Measurements from ENCODE around the gene ZBTB14.
A peak's percentile ranks its signal among the peaks of the same experiment; 100 is the strongest.

Gene ZBTB14, protein sequence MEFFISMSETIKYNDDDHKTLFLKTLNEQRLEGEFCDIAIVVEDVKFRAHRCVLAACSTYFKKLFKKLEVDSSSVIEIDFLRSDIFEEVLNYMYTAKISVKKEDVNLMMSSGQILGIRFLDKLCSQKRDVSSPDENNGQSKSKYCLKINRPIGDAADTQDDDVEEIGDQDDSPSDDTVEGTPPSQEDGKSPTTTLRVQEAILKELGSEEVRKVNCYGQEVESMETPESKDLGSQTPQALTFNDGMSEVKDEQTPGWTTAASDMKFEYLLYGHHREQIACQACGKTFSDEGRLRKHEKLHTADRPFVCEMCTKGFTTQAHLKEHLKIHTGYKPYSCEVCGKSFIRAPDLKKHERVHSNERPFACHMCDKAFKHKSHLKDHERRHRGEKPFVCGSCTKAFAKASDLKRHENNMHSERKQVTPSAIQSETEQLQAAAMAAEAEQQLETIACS

GRCh38 chr18:5295231-5295920 is at the start of gene ZBTB14:
Gene ZBTB14 (minus strand): TSS chr18:5295726. CDS start chr18:5293246, 2,480 bp downstream.
- peak; percentile 43 to 52 for DNase-seq

GRCh38 chr18:5339202-5339834 is 43.8 kb upstream of the ZBTB14 start:
- DNase-seq, result no peak

DNA sequence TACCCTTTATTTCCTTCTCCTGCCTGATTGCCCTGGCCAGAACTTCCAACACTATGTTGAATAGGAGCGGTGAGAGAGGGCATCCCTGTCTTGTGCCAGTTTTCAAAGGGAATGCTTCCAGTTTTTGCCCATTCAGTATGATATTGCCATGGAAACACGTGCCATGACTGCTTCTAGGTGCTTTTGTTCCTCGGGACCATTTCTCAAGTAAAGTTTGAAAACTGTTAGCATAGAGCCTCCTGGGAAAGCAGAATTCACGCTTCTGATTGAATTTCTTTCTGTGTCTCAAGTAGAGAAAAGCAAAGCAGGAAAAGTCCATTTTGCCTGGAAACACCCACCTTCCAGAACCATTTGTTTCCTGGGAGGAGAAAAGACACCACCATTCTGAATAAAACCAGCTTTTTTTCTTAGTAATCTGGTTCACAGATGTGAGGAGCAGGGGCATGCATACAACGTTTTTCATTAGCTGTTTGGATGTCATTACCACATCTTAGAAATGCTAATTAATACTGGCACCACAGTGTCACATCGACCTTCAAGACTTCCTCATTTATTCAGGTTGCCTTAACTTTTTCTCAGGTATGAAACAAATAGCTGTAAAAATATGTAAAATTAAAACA is 39.0 kb upstream of the ZBTB14 start:
- DNase-seq, result no peak

DNA sequence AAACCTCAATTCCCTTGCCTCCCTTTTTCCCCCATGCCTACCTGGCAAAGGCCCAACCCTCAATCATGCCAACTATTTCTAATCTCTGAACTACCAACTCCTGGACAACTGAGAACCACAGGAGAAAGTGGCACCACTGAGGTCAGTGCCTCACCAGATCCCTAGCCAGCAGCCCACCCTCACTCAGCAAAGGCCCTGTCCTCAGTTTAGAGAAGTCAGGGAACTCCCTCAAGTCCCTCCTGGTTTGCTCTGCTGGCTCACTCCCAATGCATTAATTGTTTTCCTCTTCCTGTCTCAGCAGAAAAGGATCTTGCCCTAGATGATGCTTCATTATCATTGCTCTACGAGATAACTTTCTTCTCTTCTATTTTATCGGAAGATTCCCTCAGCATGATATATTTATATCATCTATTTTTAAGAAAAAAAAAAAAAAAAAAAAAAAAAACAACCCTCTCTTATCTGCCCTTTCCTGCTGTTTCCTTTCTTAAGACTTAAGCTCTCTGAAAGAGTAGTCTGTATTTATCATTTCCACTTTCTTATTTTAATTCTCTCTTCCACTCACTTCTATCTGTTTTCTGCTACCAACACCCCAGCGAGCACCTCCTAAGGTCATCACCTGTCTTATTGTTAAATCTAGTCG is 22.7 kb upstream of the ZBTB14 start:
- DNase-seq, result no peak

- DNase-seq, result no peak
Observed at GRCh38 chr18:5317186-5317585, 21.7 kb upstream of the ZBTB14 start.

- DNase-seq, result no peak
Observed at GRCh38 chr18:5315838-5316237, 20.3 kb upstream of the ZBTB14 start.

DNA sequence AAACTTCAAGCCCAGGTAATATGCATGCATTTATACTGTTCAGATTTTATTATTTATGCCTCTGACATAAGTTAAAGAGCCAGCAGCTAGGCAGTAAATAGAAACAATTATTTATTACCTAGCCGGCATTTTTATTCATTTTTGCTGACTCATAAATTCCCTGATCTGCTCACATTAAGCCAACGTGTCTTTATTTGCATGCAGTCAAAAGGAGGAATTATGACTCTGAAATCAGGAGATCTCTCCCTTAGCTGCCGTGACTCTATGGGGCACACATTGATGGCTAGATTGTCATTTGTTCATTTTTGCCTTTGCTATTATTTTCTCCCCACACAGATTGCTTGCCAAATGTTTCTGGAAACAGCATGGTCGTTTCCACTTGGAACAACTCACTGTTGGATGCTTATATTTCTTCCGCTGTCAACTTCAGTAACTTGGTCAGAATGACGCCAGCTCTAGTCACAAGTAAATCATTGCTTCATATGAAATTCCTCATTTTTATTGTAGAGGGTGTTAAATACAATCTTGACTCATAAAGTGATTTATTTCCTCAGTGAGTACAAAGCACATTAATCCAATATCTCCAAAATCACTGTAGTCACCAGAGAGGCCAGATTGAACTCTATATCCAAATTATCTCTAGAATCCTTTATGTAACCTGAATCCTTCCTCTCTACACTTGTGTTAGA is 15.9 kb upstream of the ZBTB14 start:
- DNase-seq, result no peak

DNA sequence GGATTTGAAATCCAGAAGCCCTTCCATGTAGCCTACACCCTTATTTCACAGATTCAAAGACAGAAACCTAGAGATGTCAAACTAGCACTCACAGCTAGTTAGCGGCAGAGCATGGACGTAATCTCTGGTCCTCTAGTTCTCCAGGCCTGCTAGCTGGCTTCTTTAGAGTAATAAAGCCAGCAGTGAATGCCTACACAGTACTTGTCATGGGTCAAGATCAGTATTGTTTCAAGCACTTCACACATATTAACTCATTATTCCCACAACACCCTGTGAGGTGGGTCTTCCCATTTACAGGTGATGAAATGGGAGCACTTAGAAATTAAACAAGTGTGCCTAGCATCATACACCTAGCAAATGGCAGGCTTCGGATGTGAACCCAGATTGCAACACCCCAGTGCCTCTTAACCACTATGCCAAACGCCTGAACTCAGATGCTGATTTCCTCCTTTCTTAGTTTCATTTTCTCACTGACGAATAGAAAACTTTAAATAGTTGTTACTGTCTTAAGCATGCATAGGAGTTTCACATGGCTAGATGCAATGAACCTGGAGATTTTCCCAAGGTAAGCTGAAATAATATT is 14.5 kb upstream of the ZBTB14 start:
- peak in 1 of 2 experiments; percentile 13 for DNase-seq

DNA sequence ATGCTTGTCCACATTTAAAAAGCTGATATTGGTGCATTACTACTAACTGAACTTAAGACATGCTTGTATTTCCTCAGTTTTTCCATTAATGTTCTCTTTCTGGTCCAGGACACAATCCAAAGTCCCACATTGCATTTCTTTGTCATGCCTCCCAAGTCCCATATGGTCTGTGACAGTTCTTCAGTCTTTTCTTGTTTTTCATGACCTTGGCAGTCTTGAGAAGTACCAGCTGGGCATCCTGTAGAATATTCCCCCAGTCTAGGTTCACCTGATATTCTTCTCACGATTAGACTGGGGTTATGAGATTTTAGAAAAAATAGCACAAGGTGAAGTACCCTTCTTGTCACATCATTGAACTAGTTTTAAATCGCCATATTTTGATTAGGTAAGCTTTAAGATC is 10.3 kb upstream of the ZBTB14 start:
- DNase-seq, result no peak

DNA sequence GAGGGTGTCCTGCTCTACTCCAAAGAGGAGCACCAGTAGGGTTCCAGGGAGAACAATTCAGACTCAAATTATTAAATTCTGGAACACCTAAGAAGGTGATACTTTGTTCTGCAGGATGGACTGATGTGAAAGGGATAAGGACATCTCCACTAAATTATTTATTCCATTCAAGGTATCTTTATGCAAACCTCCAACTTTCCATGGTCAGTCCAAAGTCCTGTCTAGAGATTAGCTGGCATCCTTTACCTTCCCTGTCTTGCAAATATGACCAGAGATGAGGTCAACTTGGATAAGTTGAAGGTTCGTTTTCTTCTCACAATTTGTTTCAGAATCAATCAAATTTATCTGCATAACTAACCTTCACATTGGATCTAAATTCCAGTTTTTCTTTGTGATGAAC is 8.7 kb upstream of the ZBTB14 start:
- DNase-seq, result no peak

DNA sequence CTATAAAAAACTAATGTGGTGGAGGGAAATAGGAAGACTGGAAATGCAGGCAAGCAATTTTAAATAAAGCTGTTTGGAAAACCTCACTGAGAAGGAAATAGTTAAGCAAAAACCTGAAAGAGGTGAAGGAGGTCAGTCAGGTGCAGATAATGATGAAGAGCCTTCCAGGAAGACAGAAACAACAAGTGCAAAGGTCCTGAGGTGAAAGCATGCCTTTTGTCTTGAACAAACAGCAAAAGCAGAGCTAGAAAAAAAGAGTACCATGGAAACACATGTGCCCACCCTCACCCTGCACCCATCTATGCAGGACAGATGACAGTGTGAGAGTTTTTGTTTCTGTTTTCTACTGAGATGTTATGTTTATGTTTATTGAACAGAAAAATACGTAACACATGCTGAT is 8.1 kb upstream of the ZBTB14 start:
- no peak for DNase-seq

DNA sequence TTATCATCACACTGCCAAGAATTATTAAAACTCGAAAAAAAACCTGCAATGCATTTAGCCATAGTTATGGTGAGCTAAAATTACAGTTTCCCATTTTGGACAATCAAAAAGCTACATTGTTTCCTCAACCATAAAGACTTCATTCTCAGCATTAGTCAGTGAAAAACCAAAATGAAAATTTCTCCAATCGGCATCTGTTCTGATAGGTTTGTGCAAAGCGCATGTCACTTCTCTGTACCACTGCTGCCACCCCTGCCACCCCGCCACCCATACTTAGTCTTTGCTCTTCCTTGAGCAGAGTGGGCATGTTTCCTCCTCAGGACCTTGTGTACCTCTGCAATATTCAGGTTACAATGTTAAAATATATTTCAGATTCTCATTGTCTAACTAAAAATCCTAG is 7.1 kb upstream of the ZBTB14 start:
- DNase-seq, result no peak

DNA sequence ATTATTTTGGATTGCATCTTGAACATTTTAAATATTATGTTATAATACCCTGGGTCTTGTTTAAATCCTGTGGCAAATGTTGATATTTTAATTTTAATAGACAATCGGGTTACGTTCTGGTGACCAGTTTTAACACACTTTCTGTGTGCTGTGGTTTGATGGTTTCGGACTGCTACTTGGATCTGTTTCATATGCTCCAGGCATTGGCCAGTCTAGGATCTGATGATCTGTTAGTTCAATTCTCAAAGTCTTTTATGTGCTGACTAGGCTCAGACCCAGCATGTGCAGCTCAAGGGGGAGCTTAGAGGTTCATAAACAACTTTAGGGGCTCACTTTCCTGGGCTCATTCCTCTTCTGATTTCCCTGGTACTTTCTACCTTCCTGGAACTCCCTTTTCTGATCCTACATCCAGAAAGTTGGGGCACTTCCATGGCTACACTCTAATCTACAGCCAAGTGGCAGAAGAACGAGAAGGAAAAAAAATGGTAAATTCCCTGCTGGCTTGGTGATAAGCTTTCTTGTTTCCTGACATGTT is 5.0 kb upstream of the ZBTB14 start:
- DNase-seq, result no peak

GRCh38 chr18:5298156-5298852 is 2.8 kb upstream of the ZBTB14 start:
- no peak for DNase-seq

GRCh38 chr18:5297597-5297996 is 2.1 kb upstream of the ZBTB14 start:
- DNase-seq, result no peak

DNA sequence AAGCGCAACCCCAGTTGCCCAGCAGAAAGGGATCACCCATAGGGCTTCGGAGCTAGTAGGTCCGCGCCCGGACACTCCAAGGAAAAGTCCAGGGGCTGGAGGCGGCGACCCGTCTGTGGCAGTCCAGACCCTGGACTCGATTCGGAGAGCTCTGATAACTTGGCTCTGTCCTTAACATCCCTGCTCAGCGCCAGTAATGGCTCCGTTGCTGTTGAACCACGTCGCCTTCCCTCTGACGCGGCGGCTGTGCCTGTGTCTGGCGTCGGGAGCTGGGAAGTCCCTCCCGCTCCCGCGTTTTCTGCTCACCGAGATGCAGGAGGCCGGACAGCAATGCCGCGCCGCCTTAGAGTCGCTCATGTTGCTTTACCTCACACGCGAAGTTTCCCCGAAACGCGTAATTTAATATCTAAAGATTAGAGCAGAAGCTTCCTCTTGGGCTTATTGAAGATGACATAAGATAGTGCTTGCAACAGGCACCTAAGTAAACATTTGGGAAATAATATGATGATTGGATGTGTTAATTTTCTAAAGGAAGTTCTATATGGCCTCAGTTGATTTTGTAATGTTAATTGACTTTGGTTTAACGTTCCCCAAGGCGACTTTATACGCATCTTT is 1.3 kb upstream of the ZBTB14 start:
- peak; percentile 40 to 45 for DNase-seq

GRCh38 chr18:5295981-5296705 is 617 bp upstream of the ZBTB14 start:
- peak; percentile 92 to 93 for DNase-seq

- peak; percentile 40 to 45 for DNase-seq
Observed at GRCh38 chr18:5294457-5295230, 882 bp downstream of the ZBTB14 start.

DNA sequence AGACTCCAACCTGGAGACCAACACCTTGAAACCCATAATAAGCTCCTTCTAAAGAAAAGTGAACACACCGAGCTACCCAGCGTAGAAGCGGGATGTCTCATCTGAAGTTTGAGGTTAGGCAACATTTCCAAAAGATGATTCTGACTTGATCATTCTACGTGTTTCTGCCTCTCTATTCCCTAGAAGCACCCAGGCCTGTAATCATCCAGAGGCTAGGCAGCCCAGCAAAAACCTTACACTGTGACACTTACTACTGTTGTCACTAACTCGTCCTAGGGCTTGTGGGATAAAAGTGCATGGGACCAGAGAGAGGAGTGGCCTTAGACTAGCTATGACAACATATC is 1.4 kb downstream of the ZBTB14 start:
- no peak for DNase-seq

Measured in activated CD4-positive, alpha-beta T cell treated with anti-CD3 and anti-CD28 coated beads, Interleukin-2, amount 50 U/mL, for 4 hours (primary cell).